Activated CD4-positive, CD25-positive, alpha-beta regulatory T cell (primary cell): ENCODE measurements around the gene RUNX2.
"Not testable (repeated sequence)": the region's sequence is repeated elsewhere in the genome, so short reads cannot be mapped to it uniquely, and the experiment has no call there.

Experiments used
- DNase-seq, 4 experiments: peaks; one replicate each; lab custom pipeline; 2025; lab: John Stamatoyannopoulos, UW

The RUNX2 gene

GRCh38 chr6:45457141-45457540, 129.0 kb downstream of the RUNX2 start:
- no peak for DNase-seq

- no peak for DNase-seq
These were observed 130.5 kb downstream of the RUNX2 start for GRCh38 chr6:45458672-45459071.

GRCh38 chr6:45460166-45460565, 132.0 kb downstream of the RUNX2 start:
- DNase-seq, result no peak

- DNase-seq, result no peak
These were observed 133.4 kb downstream of the RUNX2 start for GRCh38 chr6:45461486-45461885.

GRCh38 chr6:45462190-45463134, 134.3 kb downstream of the RUNX2 start:
- no peak for DNase-seq

DNA sequence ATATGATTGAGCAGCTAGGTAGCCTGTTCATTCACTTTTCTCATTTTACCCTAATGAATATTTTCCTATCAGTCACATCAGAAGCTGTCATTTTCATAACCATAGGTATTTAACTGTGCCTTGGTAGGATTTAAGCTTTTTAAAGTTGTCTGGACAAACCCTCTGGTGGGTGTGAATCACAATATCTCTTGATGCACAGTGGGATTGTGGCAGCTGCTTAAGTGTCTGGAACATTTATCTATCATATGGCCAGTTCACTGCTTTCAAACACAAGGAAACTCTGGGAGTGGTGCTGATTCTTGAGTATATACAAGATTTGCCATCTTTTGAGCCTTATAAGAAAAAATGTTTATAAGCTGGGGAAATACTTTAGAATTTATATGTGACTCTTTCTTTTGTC, 136.6 kb downstream of the RUNX2 start:
- DNase-seq, result no peak

DNA sequence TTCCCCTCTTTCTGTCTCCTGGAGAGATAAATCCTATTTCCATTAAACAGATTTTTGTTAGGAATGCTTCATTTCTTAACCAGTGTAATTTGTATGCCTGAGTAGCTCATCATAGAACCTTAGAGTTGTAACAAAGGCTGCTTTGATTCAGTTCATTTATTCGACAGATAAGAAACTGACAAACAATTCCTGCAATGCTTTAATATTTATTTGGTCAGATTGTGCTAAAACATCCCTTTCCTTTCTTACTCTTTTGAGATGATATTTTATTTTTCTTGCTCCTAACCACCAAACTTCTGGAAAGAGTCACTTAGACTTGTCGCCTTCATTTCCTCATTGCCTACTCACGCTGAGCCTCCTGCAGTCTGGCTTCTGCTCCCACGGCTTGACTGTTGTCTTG, 138.6 kb downstream of the RUNX2 start:
- no peak for DNase-seq

- DNase-seq, result not testable (repeated sequence)
These were observed 139.3 kb downstream of the RUNX2 start for GRCh38 chr6:45467417-45467816.

- DNase-seq, result no peak
These were observed 139.7 kb downstream of the RUNX2 start for GRCh38 chr6:45467853-45468252.

DNA sequence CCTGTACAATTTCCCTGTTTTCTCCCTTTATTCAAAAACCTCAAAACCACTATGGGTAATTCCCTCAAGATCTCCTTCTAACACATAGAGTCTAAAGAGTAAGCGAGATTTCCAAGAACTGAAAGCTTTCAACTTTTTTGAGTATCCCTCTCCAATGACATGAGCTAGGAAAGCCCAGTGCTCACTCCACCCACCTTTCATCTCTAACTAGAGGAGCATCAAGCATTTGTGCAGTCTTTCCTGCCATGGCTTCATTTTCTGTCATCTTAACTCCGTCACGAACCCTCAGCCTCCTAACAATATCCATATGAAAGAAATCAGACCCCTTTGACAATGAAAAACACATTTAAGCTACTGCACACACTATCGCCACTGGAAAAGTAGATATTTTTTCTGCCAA, 141.5 kb downstream of the RUNX2 start:
- no peak for DNase-seq

DNA sequence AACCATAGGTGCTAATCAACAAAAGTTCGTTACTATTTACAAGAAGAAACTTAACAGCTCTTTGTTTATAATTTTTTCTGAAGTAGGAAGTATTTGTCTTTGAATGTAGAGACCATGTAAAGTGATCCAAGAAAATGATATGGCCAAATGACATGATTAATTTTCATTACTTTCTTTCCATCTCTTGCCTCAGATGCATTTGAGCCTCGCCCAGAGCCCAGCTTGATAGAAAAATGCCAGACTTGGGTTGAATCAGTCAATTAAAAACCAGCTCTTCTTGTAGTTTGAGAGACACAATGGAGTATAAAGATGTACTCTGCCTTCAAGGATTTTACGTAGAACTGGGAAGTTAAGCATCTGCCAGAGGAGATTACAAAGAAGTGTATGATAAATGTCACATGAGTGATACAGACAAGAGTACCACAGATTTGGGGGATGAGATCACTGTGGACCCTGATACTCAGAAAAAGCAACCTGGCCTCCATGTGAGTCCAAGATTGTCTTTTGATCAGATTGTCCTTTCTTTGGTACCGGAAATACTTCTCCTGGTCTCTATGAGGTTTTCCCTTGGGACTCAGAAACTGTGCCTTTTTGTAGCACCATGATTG, 142.1 kb downstream of the RUNX2 start:
- no peak for DNase-seq

GRCh38 chr6:45472382-45472781, 144.3 kb downstream of the RUNX2 start:
- DNase-seq, result no peak

- DNase-seq, result no peak
These were observed 145.2 kb downstream of the RUNX2 start for GRCh38 chr6:45473121-45473993.

DNA sequence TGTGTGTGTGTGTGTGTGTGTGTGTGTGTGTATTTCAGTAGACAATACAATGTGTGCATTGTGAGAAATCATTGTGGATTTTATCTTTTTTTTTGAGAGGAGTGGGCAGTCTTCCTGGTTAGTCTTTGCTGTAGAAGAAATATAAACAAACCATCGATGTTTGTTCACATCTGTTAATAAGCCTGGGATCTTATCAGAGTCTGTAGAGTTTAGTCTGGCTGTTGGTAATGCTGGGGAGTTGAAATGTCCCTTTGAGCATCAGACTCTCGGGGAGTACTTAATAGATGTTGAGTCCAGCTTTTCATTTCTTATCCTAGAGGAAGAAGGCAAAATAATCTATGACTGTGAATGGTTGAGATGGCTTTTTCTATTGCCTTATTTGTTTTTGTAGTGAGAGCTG, 146.2 kb downstream of the RUNX2 start:
- DNase-seq, result no peak

GRCh38 chr6:45476341-45476740, 148.2 kb downstream of the RUNX2 start:
- no peak for DNase-seq

GRCh38 chr6:45477278-45477677, 149.1 kb downstream of the RUNX2 start:
- no peak for DNase-seq

- no peak for DNase-seq
These were observed 149.7 kb downstream of the RUNX2 start for GRCh38 chr6:45477790-45478189.

- DNase-seq, result no peak
These were observed 150.1 kb downstream of the RUNX2 start for GRCh38 chr6:45478240-45478639.

- DNase-seq, result no peak
These were observed 152.0 kb downstream of the RUNX2 start for GRCh38 chr6:45479834-45480751.

DNA sequence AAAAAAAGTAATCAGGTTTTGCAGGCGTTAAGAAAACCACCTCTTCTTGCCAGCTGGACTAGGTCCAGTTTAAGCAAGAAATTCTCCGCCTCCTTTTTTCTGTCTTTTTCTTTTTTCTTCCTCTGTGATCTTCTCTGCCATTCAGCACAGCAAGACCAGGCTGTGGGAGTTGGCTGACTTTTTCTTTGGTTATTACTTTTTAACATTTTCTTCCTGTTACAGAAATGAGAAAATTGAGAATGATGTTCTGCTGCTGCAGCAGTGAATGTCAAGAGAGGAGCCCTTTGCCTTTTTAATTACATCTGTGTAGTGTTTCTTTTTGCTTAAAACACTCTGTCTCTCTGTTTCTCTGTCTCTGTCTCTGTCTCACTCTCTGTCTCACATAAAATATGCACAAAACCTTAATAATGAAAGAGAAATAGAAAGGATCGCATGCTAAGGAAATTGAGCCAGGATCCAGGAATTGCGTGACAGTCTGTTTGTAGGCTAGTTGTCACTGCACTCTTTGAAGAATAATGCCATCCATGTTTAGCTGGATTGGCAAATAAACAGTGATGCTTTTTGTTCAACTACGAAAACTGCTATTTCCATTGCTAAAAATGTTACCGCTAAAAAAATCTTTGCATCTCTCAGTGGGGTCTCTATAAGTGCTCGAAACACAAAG, 152.8 kb downstream of the RUNX2 start:
- DNase-seq, result no peak

DNA sequence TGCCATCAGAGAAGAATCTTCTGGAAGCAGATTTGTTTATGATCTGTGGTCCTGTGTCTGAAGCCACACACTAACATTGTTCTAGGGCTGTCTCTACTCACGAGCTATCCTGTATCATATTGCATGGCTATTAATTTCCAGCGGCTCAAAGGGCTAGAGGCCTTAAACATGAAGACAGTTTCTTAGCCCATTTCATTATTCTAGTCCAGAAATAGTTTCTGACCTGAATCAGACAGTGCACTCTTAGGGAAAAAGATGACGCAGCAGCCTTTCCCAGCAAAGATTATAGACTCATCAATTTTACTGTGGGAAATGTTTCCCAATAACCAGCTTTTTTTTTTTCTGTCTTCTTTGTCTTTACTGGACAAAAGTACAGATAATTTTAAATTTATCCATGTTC, 154.9 kb downstream of the RUNX2 start:
- DNase-seq, result no peak
